ENCODE measurements around the gene HOMER1. TPM values are rescaled to one million over a fixed set of nuclear protein-coding genes. Genes with fewer than 3 reads are reported as not detected.

Gene HOMER1
- polyA plus RNA-seq, 1 donor from 2014 or later = 30.6 TPM

DNA sequence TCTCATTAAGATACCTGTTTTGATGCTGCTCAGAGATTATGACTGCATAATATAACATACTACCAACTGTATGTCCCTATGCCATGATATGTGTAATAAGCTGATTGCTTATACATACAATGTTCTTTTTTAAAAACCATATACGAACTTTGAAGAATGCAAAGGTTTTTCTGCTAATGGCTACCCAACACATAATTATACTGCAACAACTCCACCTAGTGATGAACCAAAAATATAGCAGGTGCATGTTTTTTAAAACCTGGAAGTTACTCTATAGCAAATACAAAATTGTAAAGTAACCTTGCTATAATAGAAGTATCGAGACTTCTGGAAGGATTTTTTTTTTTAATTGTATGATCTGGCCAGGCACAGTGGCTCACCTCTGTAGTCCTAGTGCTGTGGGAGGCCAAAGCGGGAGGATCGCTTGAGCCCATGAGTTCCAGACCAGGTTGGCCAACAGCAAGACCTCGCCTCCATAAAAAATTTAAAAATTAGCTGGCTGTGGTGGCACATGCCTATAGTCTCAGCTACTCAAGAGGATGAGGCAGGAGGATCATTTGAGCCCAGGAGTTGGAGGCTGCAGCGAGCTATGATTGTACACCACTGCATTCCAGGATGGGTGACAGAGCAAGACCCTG, 49.1 kb downstream of the HOMER1 start:
- Histone ChIP-seq H3K4me2 (ENCODE audit: low read length) (no peak overlapping the region), H3F3A (ENCODE audit: insufficient read depth, low read length, poor library complexity, severe bottlenecking) (no peaks in the 10 kb centered on the region), H2AFZ (ENCODE audit: low read depth, low read length) (no peak overlapping the region), H3K27ac (ENCODE audit: low read length) (no peak overlapping the region), H3K4me3 (ENCODE audit: low read length) (no peak overlapping the region), H3K9ac (ENCODE audit: low read length) (no peak overlapping the region), H3K79me2 (replicated peaks; ENCODE audit: insufficient read depth, low read length) (peaks cover 6% of the 10 kb centered on the region), H3K9me3 (ENCODE audit: low read length) (no peaks in the 10 kb centered on the region), H3K9me2 (ENCODE audit: insufficient read depth, low read length) (no peaks in the 10 kb centered on the region), H4K20me1 (ENCODE audit: insufficient read depth) (no peaks in the 10 kb centered on the region), H3K36me3 (ENCODE audit: insufficient read depth, low read length) (no peaks in the 10 kb centered on the region), H3K27me3 (ENCODE audit: insufficient read depth, low read depth, low read length) (no peaks in the 10 kb centered on the region)
- TF ChIP-seq EZH2 (IDR thresholded peaks at IDR 0.05; ENCODE audit: borderline replicate concordance, insufficient read depth, low read length, poor library complexity, severe bottlenecking) = no peak
- TF ChIP-seq, protein P1, sequence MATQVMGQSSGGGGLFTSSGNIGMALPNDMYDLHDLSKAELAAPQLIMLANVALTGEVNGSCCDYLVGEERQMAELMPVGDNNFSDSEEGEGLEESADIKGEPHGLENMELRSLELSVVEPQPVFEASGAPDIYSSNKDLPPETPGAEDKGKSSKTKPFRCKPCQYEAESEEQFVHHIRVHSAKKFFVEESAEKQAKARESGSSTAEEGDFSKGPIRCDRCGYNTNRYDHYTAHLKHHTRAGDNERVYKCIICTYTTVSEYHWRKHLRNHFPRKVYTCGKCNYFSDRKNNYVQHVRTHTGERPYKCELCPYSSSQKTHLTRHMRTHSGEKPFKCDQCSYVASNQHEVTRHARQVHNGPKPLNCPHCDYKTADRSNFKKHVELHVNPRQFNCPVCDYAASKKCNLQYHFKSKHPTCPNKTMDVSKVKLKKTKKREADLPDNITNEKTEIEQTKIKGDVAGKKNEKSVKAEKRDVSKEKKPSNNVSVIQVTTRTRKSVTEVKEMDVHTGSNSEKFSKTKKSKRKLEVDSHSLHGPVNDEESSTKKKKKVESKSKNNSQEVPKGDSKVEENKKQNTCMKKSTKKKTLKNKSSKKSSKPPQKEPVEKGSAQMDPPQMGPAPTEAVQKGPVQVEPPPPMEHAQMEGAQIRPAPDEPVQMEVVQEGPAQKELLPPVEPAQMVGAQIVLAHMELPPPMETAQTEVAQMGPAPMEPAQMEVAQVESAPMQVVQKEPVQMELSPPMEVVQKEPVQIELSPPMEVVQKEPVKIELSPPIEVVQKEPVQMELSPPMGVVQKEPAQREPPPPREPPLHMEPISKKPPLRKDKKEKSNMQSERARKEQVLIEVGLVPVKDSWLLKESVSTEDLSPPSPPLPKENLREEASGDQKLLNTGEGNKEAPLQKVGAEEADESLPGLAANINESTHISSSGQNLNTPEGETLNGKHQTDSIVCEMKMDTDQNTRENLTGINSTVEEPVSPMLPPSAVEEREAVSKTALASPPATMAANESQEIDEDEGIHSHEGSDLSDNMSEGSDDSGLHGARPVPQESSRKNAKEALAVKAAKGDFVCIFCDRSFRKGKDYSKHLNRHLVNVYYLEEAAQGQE (IDR thresholded peaks at IDR 0.05; ENCODE audit: borderline replicate concordance) = no peak
- peak; percentile 58 for TF ChIP-seq SMC3 (conservative IDR thresholded peaks at IDR 0.05; ENCODE audit: poor library complexity)
- no peak for TF ChIP-seq EP300 (conservative IDR thresholded peaks at IDR 0.05; ENCODE audit: poor library complexity, severe bottlenecking)
- TF ChIP-seq, protein P2, sequence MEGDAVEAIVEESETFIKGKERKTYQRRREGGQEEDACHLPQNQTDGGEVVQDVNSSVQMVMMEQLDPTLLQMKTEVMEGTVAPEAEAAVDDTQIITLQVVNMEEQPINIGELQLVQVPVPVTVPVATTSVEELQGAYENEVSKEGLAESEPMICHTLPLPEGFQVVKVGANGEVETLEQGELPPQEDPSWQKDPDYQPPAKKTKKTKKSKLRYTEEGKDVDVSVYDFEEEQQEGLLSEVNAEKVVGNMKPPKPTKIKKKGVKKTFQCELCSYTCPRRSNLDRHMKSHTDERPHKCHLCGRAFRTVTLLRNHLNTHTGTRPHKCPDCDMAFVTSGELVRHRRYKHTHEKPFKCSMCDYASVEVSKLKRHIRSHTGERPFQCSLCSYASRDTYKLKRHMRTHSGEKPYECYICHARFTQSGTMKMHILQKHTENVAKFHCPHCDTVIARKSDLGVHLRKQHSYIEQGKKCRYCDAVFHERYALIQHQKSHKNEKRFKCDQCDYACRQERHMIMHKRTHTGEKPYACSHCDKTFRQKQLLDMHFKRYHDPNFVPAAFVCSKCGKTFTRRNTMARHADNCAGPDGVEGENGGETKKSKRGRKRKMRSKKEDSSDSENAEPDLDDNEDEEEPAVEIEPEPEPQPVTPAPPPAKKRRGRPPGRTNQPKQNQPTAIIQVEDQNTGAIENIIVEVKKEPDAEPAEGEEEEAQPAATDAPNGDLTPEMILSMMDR (IDR thresholded peaks at IDR 0.05; ENCODE audit: poor library complexity, severe bottlenecking) = peak; percentile 69
- peak; percentile 63 for TF ChIP-seq RAD21 (conservative IDR thresholded peaks at IDR 0.05)

DNA sequence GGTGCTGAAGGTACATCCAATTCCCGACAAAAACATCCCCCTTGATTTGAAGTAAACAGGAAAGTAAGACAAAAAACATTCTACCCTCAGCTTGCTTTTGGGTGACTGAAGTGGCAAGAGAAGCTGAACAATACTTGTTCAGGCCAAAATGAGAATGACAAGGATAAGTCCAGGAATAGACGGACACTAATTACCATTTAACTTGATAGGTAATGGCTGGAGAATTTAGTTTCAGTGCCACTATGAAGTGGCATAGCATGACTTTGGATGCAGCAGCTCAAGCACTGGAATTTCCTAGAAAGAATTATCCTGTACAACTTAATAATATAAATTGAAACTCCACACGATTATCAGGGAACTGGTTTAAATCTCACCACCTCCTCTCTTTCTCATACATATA, 49.7 kb downstream of the HOMER1 start:
- no peak overlapping the region for H3K4me3 ChIP-seq (ENCODE audit: low read length)
- no peaks in the 10 kb centered on the region for H3K27me3 ChIP-seq (ENCODE audit: insufficient read depth, low read depth, low read length)
- H3K9ac ChIP-seq (ENCODE audit: low read length) = no peak overlapping the region
- H3K9me3 ChIP-seq (ENCODE audit: low read length) = no peaks in the 10 kb centered on the region
- H3K9me2 ChIP-seq (ENCODE audit: insufficient read depth, low read length) = no peaks in the 10 kb centered on the region
- no peaks in the 10 kb centered on the region for H3F3A ChIP-seq (ENCODE audit: insufficient read depth, low read length, poor library complexity, severe bottlenecking)
- H2AFZ ChIP-seq (ENCODE audit: low read depth, low read length) = no peak overlapping the region
- no peaks in the 10 kb centered on the region for H3K36me3 ChIP-seq (ENCODE audit: insufficient read depth, low read length)
- no peaks in the 10 kb centered on the region for H4K20me1 ChIP-seq (ENCODE audit: insufficient read depth)
- TF ChIP-seq POLR2AphosphoS5 (IDR thresholded peaks at IDR 0.05) (no peak), MXI1 (conservative IDR thresholded peaks at IDR 0.05; ENCODE audit: poor library complexity, severe bottlenecking) (no peak), EP300 (conservative IDR thresholded peaks at IDR 0.05; ENCODE audit: poor library complexity, severe bottlenecking) (no peak), SMC3 (conservative IDR thresholded peaks at IDR 0.05; ENCODE audit: poor library complexity) (no peak)
- TF ChIP-seq, protein P2 (IDR thresholded peaks at IDR 0.05; ENCODE audit: poor library complexity, severe bottlenecking) = no peak
- no peak overlapping the region for H3K4me2 ChIP-seq (ENCODE audit: low read length)
- H3K79me2 ChIP-seq (replicated peaks; ENCODE audit: insufficient read depth, low read length) = peaks cover 6% of the 10 kb centered on the region
- no peak overlapping the region for H3K27ac ChIP-seq (ENCODE audit: low read length)

Data from neural cell (in vitro differentiated cells).